Activated T-helper 2 cell treated with anti-CD3 and anti-CD28 coated beads, Interferon-gamma antibody, Interleukin-2, Interleukin-4, amounts not matched to agents 10 μg/mL and 5 μg/mL and 100 μg/mL, durations not matched to agents 14 hours and 24 hours and 36 hours (primary cell): Measurements from ENCODE around the gene LRP4. TPM values are rescaled to one million over a fixed set of nuclear protein-coding genes. Genes with fewer than 3 reads are reported as not detected.
A peak's percentile ranks its signal among the peaks of the same experiment; 100 is the strongest.

Source experiments
- DNase-seq: peaks from one replicate; pipeline ENCODE4 v3.0.0; 2021; ENCODE audit warnings: low spot score
- H3K27ac Mint-ChIP-seq: one replicate; pipeline ENCODE4 v1.8.0; 2021; ENCODE audit warnings: mixed read lengths
- H3K27me3 Mint-ChIP-seq: one replicate; pipeline ENCODE4 v1.8.0; 2021; ENCODE audit warnings: low read depth, mixed read lengths
- H3K36me3 Mint-ChIP-seq: one replicate; pipeline ENCODE4 v1.8.0; 2021; ENCODE audit warnings: low read depth, mixed read lengths
- H3K4me1 Mint-ChIP-seq: one replicate; pipeline ENCODE4 v1.8.0; 2021; ENCODE audit warnings: low read depth, mixed read lengths
- H3K4me3 Mint-ChIP-seq: one replicate; pipeline ENCODE4 v1.8.0; 2021; ENCODE audit warnings: low read depth, mild to moderate bottlenecking, moderate library complexity, mixed read lengths
- H3K9me3 Mint-ChIP-seq: one replicate; pipeline ENCODE4 v1.8.0; 2021; ENCODE audit warnings: mixed read lengths
- intact Hi-C: fragments of 100-400 bp; cut with micrococcal nuclease; formaldehyde crosslinking; loops from one replicate; pipeline ENCODE4 v1.15.1; 2023
- total RNA-seq: library from RNA; stranded (reverse); gene quantifications from 2 replicates; pipeline ENCODE4 v1.2.3, GENCODE V29; 2022

The LRP4 gene
- total RNA-seq, 1 donor from 2014 or later: 0.07 TPM

GRCh38 chr11:46832511-46833214 is 85.7 kb downstream of the LRP4 start:
- Mint-ChIP-seq H3K27ac (no peak overlapping the region), H3K36me3 (peaks cover 14% of the 10 kb centered on the region), H3K27me3 (no peaks in the 10 kb centered on the region), H3K4me1 (peaks cover 30% of the 10 kb centered on the region), H3K9me3 (no peaks in the 10 kb centered on the region), H3K4me3 (no peak overlapping the region)
- DNase-seq: no peak
- intact Hi-C loops: no loop called here

GRCh38 chr11:46827995-46828394 is 90.4 kb downstream of the LRP4 start:
- Mint-ChIP-seq H3K27me3 (no peaks in the 10 kb centered on the region), H3K9me3 (no peaks in the 10 kb centered on the region), H3K4me3 (no peak overlapping the region), H3K36me3 (peaks cover 8% of the 10 kb centered on the region), H3K4me1 (peaks cover 42% of the 10 kb centered on the region), H3K27ac (no peak overlapping the region)
- intact Hi-C loops: loop anchor here (2.0 kb wide), 1 partner anchor 19 kb away; the partner anchor contains the start of gene CKAP5
- DNase-seq: no peak

GRCh38 chr11:46826310-46827044 is 91.9 kb downstream of the LRP4 start:
- Mint-ChIP-seq H3K27ac (no peak overlapping the region), H3K4me3 (peak overlapping the region; percentile 70), H3K9me3 (no peaks in the 10 kb centered on the region), H3K27me3 (no peaks in the 10 kb centered on the region), H3K36me3 (peaks cover 6% of the 10 kb centered on the region), H3K4me1 (peaks cover 40% of the 10 kb centered on the region)
- intact Hi-C loops: loop anchor here (2.0 kb wide), 1 partner anchor 20 kb away; the partner anchor contains the start of gene CKAP5
- peak; percentile 65 for DNase-seq

DNA sequence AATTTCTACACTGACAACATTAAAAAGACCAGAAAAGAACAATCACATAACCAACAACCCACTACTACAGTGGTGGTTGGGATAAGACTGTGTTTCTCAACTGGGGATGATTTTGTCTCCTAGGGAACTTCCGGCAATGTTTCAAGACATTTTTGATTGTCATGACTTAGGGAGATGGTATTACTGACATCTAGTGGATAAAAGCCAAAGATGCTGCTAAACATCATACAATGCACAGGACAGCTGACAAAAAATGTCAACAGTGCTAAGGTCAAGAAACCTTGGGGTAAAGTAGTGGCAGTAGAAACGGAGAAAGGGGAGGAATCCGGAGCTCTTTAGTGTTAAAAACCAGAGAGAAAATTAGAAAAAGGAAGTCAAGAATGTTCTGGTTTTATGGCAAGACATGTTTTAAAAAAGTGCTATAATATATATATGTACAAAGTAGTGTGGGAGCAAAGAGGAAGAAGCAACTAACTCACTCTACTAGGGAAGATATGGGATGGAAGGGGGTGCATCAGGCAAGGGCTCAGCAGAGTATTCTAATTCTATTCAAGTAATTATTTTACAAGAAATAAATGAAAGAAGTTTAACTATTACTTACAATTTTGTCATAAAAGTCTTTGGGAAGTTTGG is 109.4 kb downstream of the LRP4 start:
- Mint-ChIP-seq H3K4me3 (no peak overlapping the region), H3K4me1 (peaks cover 21% of the 10 kb centered on the region), H3K27ac (peak overlapping the region; percentile 60), H3K9me3 (no peaks in the 10 kb centered on the region), H3K36me3 (peaks cover 63% of the 10 kb centered on the region), H3K27me3 (no peaks in the 10 kb centered on the region)
- intact Hi-C loops: no loop called here
- no peak for DNase-seq

Other genes starting within 250 kb of the LRP4 start
- gene ARHGAP1, start 217.9 kb downstream of the LRP4 start, total RNA-seq: 58.8 and 66.8 TPM in 2 replicates
- gene ZNF408, start 217.5 kb downstream of the LRP4 start, total RNA-seq: 10.2 and 12.2 TPM in 2 replicates
- 0.11 TPM in 1 of 2 replicates, not detected in the other for gene F2, start 199.3 kb downstream of the LRP4 start, total RNA-seq
- gene CKAP5, start 72.3 kb downstream of the LRP4 start, total RNA-seq: 127 and 136 TPM in 2 replicates
- gene CSTPP1, start 18.2 kb upstream of the LRP4 start, total RNA-seq: 17.8 and 19.0 TPM in 2 replicates